GM20431 (cell line): ENCODE measurements around the gene SMYD4.
"Not testable (repeated sequence)": the region's sequence is repeated elsewhere in the genome, so short reads cannot be mapped to it uniquely, and the experiment has no call there.

ENCODE experiments used
- in situ Hi-C: fragments of 300-500 bp; cut with MseI, MboI; formaldehyde crosslinking; loops from one replicate; pipeline ENCODE4 v1.15.0; 2020; ENCODE audit warnings: low sequenced_read_pairs; ENCODE audit not compliant: unreplicated experiment

SMYD4 gene

GRCh38 chr17:1786708-1787107, 43.0 kb downstream of the SMYD4 start:
- in situ Hi-C loops, result no loop called here

GRCh38 chr17:1785930-1786329, 43.8 kb downstream of the SMYD4 start:
- in situ Hi-C loops, result no loop called here

GRCh38 chr17:1783834-1784611, 45.7 kb downstream of the SMYD4 start:
- in situ Hi-C loops, result no loop called here

GRCh38 chr17:1783271-1783670, 46.4 kb downstream of the SMYD4 start:
- in situ Hi-C loops, result no loop called here

GRCh38 chr17:1782171-1782567, 47.5 kb downstream of the SMYD4 start:
- in situ Hi-C loops, result no loop called here

- in situ Hi-C loops, result no loop called here
Observed at GRCh38 chr17:1779571-1780131, 50.1 kb downstream of the SMYD4 start.

GRCh38 chr17:1776857-1777256, 52.8 kb downstream of the SMYD4 start:
- in situ Hi-C loops, result no loop called here

GRCh38 chr17:1776328-1776727, 53.4 kb downstream of the SMYD4 start:
- in situ Hi-C loops, result no loop called here

GRCh38 chr17:1774390-1775176, 55.1 kb downstream of the SMYD4 start:
- in situ Hi-C loops, result no loop called here

GRCh38 chr17:1773696-1774181, 56.0 kb downstream of the SMYD4 start:
- in situ Hi-C loops, result no loop called here

- in situ Hi-C loops, result not testable (repeated sequence)
Observed at GRCh38 chr17:1773000-1773695, 56.6 kb downstream of the SMYD4 start.

- in situ Hi-C loops, result no loop called here
Observed at GRCh38 chr17:1769822-1770477, 59.8 kb downstream of the SMYD4 start.

- in situ Hi-C loops, result no loop called here
Observed at GRCh38 chr17:1767358-1767757, 62.3 kb downstream of the SMYD4 start.

GRCh38 chr17:1766382-1767135, 63.1 kb downstream of the SMYD4 start:
- in situ Hi-C loops, result no loop called here

- in situ Hi-C loops, result no loop called here
Observed at GRCh38 chr17:1765576-1765975, 64.1 kb downstream of the SMYD4 start.

- in situ Hi-C loops, result not testable (repeated sequence)
Observed at GRCh38 chr17:1764705-1765104, 65.0 kb downstream of the SMYD4 start.

GRCh38 chr17:1764284-1764683, 65.4 kb downstream of the SMYD4 start:
- in situ Hi-C loops, result no loop called here

GRCh38 chr17:1762901-1763898, 66.5 kb downstream of the SMYD4 start:
- in situ Hi-C loops, result no loop called here
